BE2C (cell line): ENCODE data around the gene RHO.

ENCODE experiments used
- DNase-seq: peaks from one replicate; pipeline ENCODE4 v3.0.0-alpha.2; 2020
- H3K27me3 ChIP-seq: fragments of 250-450 bp; sonication (Bioruptor Pico); 2 replicates; pipeline ENCODE4 v1.5.1; 2020; ENCODE audit warnings: mild to moderate bottlenecking
- H3K36me3 ChIP-seq: fragments of 250-450 bp; sonication (Bioruptor Pico); 2 replicates; pipeline ENCODE4 v1.5.1; 2020; ENCODE audit warnings: mild to moderate bottlenecking
- H3K4me1 ChIP-seq: fragments of 250-450 bp; sonication (Bioruptor Pico); 2 replicates; pipeline ENCODE4 v1.5.1; 2020
- H3K4me3 ChIP-seq: 2 replicates; pipeline ENCODE4 v1.5.1; 2011; ENCODE audit warnings: low read depth, low read length
- H3K9me3 ChIP-seq: fragments of 250-450 bp; sonication (Bioruptor Pico); 2 replicates; pipeline ENCODE4 v1.5.1; 2020
- CTCF ChIP-seq: IDR thresholded peaks from 2 replicates; pipeline ENCODE4 v1.5.1; 2012; ENCODE audit warnings: mild to moderate bottlenecking, low read depth, low read length

Gene RHO

GRCh38 chr3:129575997-129576384, 47.6 kb downstream of the RHO start:
- peaks cover 6% of the 10 kb centered on the region for H3K36me3 ChIP-seq
- no peak overlapping the region for H3K4me3 ChIP-seq
- no peak for TF ChIP-seq CTCF
- no peak for DNase-seq
- H3K4me1 ChIP-seq: peaks cover 4% of the 10 kb centered on the region
- H3K27me3 ChIP-seq: no peaks in the 10 kb centered on the region
- H3K9me3 ChIP-seq: no peaks in the 10 kb centered on the region

GRCh38 chr3:129576514-129577352, 48.3 kb downstream of the RHO start:
- TF ChIP-seq CTCF: no peak
- H3K27me3 ChIP-seq: no peaks in the 10 kb centered on the region
- DNase-seq: no peak
- no peaks in the 10 kb centered on the region for H3K9me3 ChIP-seq
- peaks cover 4% of the 10 kb centered on the region for H3K4me1 ChIP-seq
- peaks cover 6% of the 10 kb centered on the region for H3K36me3 ChIP-seq
- no peak overlapping the region for H3K4me3 ChIP-seq

- Histone ChIP-seq H3K36me3 (peaks cover 6% of the 10 kb centered on the region), H3K4me1 (peaks cover 4% of the 10 kb centered on the region), H3K9me3 (no peaks in the 10 kb centered on the region), H3K27me3 (no peaks in the 10 kb centered on the region), H3K4me3 (no peak overlapping the region)
- TF ChIP-seq CTCF: no peak
- peak; percentile 61 for DNase-seq
Measured at GRCh38 chr3:129577366-129577765, 48.9 kb downstream of the RHO start.

GRCh38 chr3:129577925-129578786, 49.7 kb downstream of the RHO start:
- H3K27me3 ChIP-seq: no peaks in the 10 kb centered on the region
- TF ChIP-seq CTCF: no peak
- no peak for DNase-seq
- H3K4me1 ChIP-seq: peaks cover 4% of the 10 kb centered on the region
- peaks cover 6% of the 10 kb centered on the region for H3K36me3 ChIP-seq
- H3K4me3 ChIP-seq: no peak overlapping the region
- no peaks in the 10 kb centered on the region for H3K9me3 ChIP-seq

- no peaks in the 10 kb centered on the region for H3K9me3 ChIP-seq
- TF ChIP-seq CTCF: no peak
- H3K4me1 ChIP-seq: peaks cover 4% of the 10 kb centered on the region
- H3K4me3 ChIP-seq: no peak overlapping the region
- H3K36me3 ChIP-seq: peaks cover 10% of the 10 kb centered on the region
- DNase-seq: no peak
- no peaks in the 10 kb centered on the region for H3K27me3 ChIP-seq
Measured at GRCh38 chr3:129579991-129580390, 51.6 kb downstream of the RHO start.
